ENCODE data around the gene EMC9.

Gene EMC9

GRCh38 chr14:24130717-24131548 lies 10.5 kb downstream of the EMC9 start:
- TF ChIP-seq CTCF (IDR thresholded peaks at IDR 0.05; ENCODE audit: borderline replicate concordance, insufficient read depth, low read depth, low read length), result no peak
- H3K4me3 ChIP-seq (ENCODE audit: low read depth, low read length), result no peak overlapping the region

- no peak within 1 kb of the TSS for H3K4me3 ChIP-seq (ENCODE audit: low read depth, low read length)
- no peak for TF ChIP-seq CTCF (IDR thresholded peaks at IDR 0.05; ENCODE audit: borderline replicate concordance, insufficient read depth, low read depth, low read length)
Observed at GRCh38 chr14:24130380-24130716, 11.0 kb downstream of the EMC9 start, which contains the start of gene FITM1. Gene FITM1 (plus strand): TSS chr14:24130659. CDS start chr14:24131564, 905 bp downstream.

GRCh38 chr14:24129410-24129998 lies 11.9 kb downstream of the EMC9 start:
- TF ChIP-seq CTCF (IDR thresholded peaks at IDR 0.05; ENCODE audit: borderline replicate concordance, insufficient read depth, low read depth, low read length), result no peak
- H3K4me3 ChIP-seq (ENCODE audit: low read depth, low read length), result no peak overlapping the region

- no peak for TF ChIP-seq CTCF (IDR thresholded peaks at IDR 0.05; ENCODE audit: borderline replicate concordance, insufficient read depth, low read depth, low read length)
- H3K4me3 ChIP-seq (ENCODE audit: low read depth, low read length), result no peak overlapping the region
Observed at GRCh38 chr14:24127673-24128072, 13.7 kb downstream of the EMC9 start.

GRCh38 chr14:24126939-24127338 lies 14.5 kb downstream of the EMC9 start:
- no peak overlapping the region for H3K4me3 ChIP-seq (ENCODE audit: low read depth, low read length)
- TF ChIP-seq CTCF (IDR thresholded peaks at IDR 0.05; ENCODE audit: borderline replicate concordance, insufficient read depth, low read depth, low read length), result no peak

GRCh38 chr14:24123424-24124417 lies 17.7 kb downstream of the EMC9 start:
- H3K4me3 ChIP-seq (ENCODE audit: low read depth, low read length), result no peak overlapping the region
- no peak for TF ChIP-seq CTCF (IDR thresholded peaks at IDR 0.05; ENCODE audit: borderline replicate concordance, insufficient read depth, low read depth, low read length)
